CD4-positive, CD25-positive, alpha-beta regulatory T cell (primary cell): ENCODE results near the gene MAP2K3. TPM values are rescaled to one million over a fixed set of nuclear protein-coding genes. Genes with fewer than 3 reads are reported as not detected.
"Not testable (repeated sequence)": the region's sequence is repeated elsewhere in the genome, so short reads cannot be mapped to it uniquely, and the experiment has no call there.

Experiments
- ATAC-seq, 2 donors: fragments of 150-1000 bp; cut with Tn5 transposase; one replicate each; pipeline ENCODE4 v1.10.0; 2021; ENCODE audit warnings: low read depth in 2 of 2, moderate number of reproducible peaks in 2 of 2, moderate library complexity in 1 of 2
- DNase-seq, 3 donors: peaks; one replicate each; pipeline versions ENCODE4 v3.0.0 to v3.0.0-alpha.2; 2012 to 2022; ENCODE audit warnings: mixed read lengths in 1 of 3
- H3K27ac ChIP-seq: one replicate; pipeline ENCODE4 v1.7.0; 2013; ENCODE audit warnings: mild to moderate bottlenecking, low read length; ENCODE audit not compliant: insufficient read depth, poor library complexity, severe bottlenecking
- H3K27me3 ChIP-seq: one replicate; pipeline ENCODE4 v1.7.0; 2013; ENCODE audit warnings: low read length; ENCODE audit not compliant: control insufficient read depth, insufficient read depth
- H3K36me3 ChIP-seq: one replicate; pipeline ENCODE4 v1.7.0; 2013; ENCODE audit warnings: mild to moderate bottlenecking, low read length, moderate library complexity; ENCODE audit not compliant: control insufficient read depth, insufficient read depth
- H3K4me1 ChIP-seq: 2 replicates; pipeline ENCODE4 v1.7.0; 2013; ENCODE audit warnings: mild to moderate bottlenecking, low read length; ENCODE audit not compliant: insufficient read depth, control insufficient read depth, poor library complexity, severe bottlenecking
- H3K4me3 ChIP-seq: one replicate; pipeline ENCODE4 v1.7.0; 2013; ENCODE audit warnings: low read depth, mild to moderate bottlenecking, low read length, moderate library complexity
- H3K9me3 ChIP-seq, 2 experiments: 1 replicate in 1 of 2; 2 replicates in 1 of 2; pipeline ENCODE4 v1.7.0; 2013; ENCODE audit warnings: low read length in 2 of 2, mild to moderate bottlenecking in 1 of 2, moderate library complexity in 1 of 2; ENCODE audit not compliant: control insufficient read depth in 2 of 2
- H3K27ac Mint-ChIP-seq, 3 donors: one replicate each; pipeline ENCODE4 v1.8.0; 2020 to 2022; ENCODE audit warnings: mild to moderate bottlenecking in 3 of 3, mixed read lengths in 3 of 3, moderate library complexity in 2 of 3
- H3K27me3 Mint-ChIP-seq: one replicate; pipeline ENCODE4 v1.8.0; 2022; ENCODE audit warnings: mild to moderate bottlenecking, mixed read lengths
- H3K36me3 Mint-ChIP-seq: one replicate; pipeline ENCODE4 v1.8.0; 2020; ENCODE audit warnings: mixed read lengths
- H3K4me1 Mint-ChIP-seq, 4 donors: one replicate each; pipeline ENCODE4 v1.8.0; 2020 to 2022; ENCODE audit warnings: mixed read lengths in 4 of 4, mild to moderate bottlenecking in 1 of 4
- H3K4me3 Mint-ChIP-seq, 4 donors: one replicate each; pipeline ENCODE4 v1.8.0; 2020 to 2022; ENCODE audit warnings: mild to moderate bottlenecking in 4 of 4, mixed read lengths in 4 of 4, moderate library complexity in 3 of 4
- H3K9me3 Mint-ChIP-seq, 7 donors: one replicate each; pipeline ENCODE4 v1.8.0; 2020 to 2022; ENCODE audit warnings: mixed read lengths in 7 of 7, mild to moderate bottlenecking in 3 of 7, moderate library complexity in 2 of 7
- polyA plus RNA-seq, 4 donors: library from polyadenylated mRNA; unstranded; fragments of 300-500 nt; fragmentation: Illumina TruSeq; gene quantifications; one replicate each; pipeline ENCODE4 v1.2.3, GENCODE V29; 2021
- total RNA-seq: library from RNA; stranded (reverse); gene quantifications from one replicate; pipeline ENCODE4 v1.2.3, GENCODE V29; 2022

The MAP2K3 gene
- total and polyA plus RNA-seq, 5 donors from 2014 or later = 63.4 to 71.9 (median 70.6) TPM

GRCh38 chr17:21327921-21328320 lies 43.4 kb downstream of the MAP2K3 start:
- H3K4me1 Mint-ChIP-seq, H3K36me3 ChIP-seq, H3K4me1 ChIP-seq, H3K4me3 ChIP-seq, H3K27ac ChIP-seq, H3K27me3 ChIP-seq, H3K36me3 Mint-ChIP-seq, H3K4me3 Mint-ChIP-seq, H3K9me3 ChIP-seq, H3K27ac Mint-ChIP-seq, DNase-seq, ATAC-seq: not testable (repeated sequence)
- peaks cover 25% of the 10 kb centered on the region for H3K27me3 Mint-ChIP-seq
- H3K9me3 Mint-ChIP-seq = peaks cover 0 to 15% (median 5%) of the 10 kb centered on the region in 7 donors

- not testable (repeated sequence) for H3K4me1 Mint-ChIP-seq, H3K4me1 ChIP-seq, ATAC-seq, H3K36me3 Mint-ChIP-seq, H3K9me3 ChIP-seq, DNase-seq, H3K27ac Mint-ChIP-seq, H3K4me3 Mint-ChIP-seq, H3K4me3 ChIP-seq, H3K36me3 ChIP-seq, H3K27ac ChIP-seq, H3K27me3 ChIP-seq
- H3K9me3 Mint-ChIP-seq = peaks cover 0 to 15% (median 5%) of the 10 kb centered on the region in 7 donors
- peaks cover 23% of the 10 kb centered on the region for H3K27me3 Mint-ChIP-seq
Measured at GRCh38 chr17:21328778-21329177, 44.3 kb downstream of the MAP2K3 start.

DNA sequence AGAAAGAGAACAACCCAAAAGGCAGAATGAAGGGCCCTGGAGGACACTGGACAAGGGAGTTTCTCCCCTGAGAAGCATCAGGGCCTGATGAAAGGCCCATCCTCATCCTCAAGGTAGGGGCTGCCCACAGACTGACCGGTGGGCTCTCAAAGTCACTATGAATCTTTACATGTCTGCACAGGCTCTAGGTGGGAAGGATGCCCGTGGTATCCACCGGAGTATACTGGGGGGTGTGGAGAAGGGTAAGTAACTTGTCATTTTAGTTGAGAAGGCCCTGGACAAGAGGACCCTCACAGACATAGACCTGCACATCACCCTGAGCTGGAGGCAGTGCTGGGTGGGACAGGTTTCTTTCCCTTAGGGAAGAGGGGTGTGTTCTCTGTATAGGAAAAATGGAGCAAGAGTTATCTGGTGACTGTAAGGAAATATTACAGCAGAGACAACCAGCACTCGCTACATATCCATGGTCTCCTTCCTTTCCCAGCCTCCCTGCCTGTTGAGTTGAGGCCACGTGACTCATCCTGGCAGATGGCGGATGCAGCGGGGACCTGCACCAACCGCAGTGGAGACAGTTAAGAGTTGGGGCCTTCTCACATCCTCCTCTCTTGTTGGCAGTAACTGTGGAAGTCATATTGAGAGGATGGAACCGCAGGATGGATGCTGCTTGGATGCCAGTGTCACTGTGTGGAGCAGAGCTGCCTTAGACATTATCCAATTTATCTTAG lies 46.1 kb downstream of the MAP2K3 start:
- Mint-ChIP-seq H3K27ac (no peak overlapping the region), H3K4me3 (no peak overlapping the region), H3K4me1 (peaks cover 0 to 2% (median under 1%) of the 10 kb centered on the region in 4 donors), H3K36me3 (peaks cover 3% of the 10 kb centered on the region), H3K27me3 (peaks cover 14% of the 10 kb centered on the region), H3K9me3 (peaks cover 0 to 12% (median 1%) of the 10 kb centered on the region in 7 donors)
- Histone ChIP-seq H3K27me3 (no peaks in the 10 kb centered on the region), H3K27ac (no peak overlapping the region), H3K9me3 (no peaks in the 10 kb centered on the region), H3K36me3 (no peaks in the 10 kb centered on the region), H3K4me1 (no peaks in the 10 kb centered on the region), H3K4me3 (no peak overlapping the region)
- DNase-seq = no peak
- no peak for ATAC-seq

GRCh38 chr17:21336541-21337294 lies 52.2 kb downstream of the MAP2K3 start:
- H3K36me3 ChIP-seq, H3K4me1 Mint-ChIP-seq, H3K9me3 ChIP-seq, H3K4me3 Mint-ChIP-seq, DNase-seq, H3K27me3 Mint-ChIP-seq, ATAC-seq, H3K9me3 Mint-ChIP-seq, H3K36me3 Mint-ChIP-seq, H3K4me1 ChIP-seq, H3K27me3 ChIP-seq, H3K27ac Mint-ChIP-seq, H3K27ac ChIP-seq, H3K4me3 ChIP-seq: not testable (repeated sequence)

DNA sequence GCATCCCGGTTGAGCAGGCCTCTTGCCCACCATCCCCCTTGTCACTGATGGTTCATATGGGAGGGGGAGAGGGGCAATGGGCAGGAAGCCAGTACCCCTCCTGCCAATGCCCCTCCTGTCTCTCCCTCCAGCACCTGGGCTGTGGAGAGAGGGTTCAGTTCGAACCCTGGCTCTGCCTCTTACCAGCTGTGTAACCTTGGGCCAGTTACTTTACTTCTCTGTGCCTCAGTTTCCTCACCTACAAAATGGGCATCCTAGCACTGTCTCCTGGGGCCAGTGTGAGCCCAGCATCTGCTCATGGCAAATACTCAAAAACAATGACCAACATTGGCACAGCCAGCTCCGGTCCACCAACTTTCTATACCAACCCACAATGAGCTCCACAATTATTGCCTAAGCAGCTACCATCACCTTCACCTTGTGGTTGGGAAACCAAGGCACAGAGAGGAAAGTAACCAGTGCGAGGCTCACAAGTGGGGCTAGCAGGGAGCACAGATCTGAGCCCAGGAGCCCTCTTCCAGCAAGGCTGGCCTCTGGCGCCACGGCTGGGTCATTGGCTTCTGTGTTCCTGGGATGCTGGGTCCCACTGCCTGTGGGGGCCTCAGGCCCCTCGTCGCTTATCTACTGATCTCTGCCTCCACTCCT lies 53.6 kb downstream of the MAP2K3 start:
- H3K4me3 ChIP-seq, H3K4me3 Mint-ChIP-seq, H3K27ac Mint-ChIP-seq, H3K4me1 Mint-ChIP-seq, H3K27me3 ChIP-seq, H3K4me1 ChIP-seq, H3K27ac ChIP-seq, H3K36me3 Mint-ChIP-seq, H3K9me3 ChIP-seq, DNase-seq, H3K9me3 Mint-ChIP-seq, ATAC-seq, H3K36me3 ChIP-seq, H3K27me3 Mint-ChIP-seq: not testable (repeated sequence)

DNA sequence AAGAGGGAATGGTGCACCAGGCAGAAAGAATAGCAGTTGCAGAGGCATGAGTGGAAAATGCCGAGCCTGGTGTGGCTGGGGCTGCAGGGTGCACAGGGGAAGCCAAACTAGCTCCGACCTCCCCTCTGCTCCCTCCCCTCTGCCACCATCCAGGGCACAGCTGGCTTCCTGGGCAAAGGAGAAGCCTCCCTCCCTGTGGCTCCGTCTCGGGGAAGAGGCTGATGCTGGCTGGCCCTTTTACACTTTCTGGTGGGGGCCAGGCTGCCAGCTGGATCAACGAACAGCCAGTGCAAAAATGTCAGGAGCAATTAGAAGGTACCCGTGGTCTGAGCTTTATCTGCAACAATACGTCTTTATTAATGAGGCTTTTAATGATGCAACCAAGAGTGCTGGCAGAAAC lies 54.5 kb downstream of the MAP2K3 start:
- ATAC-seq (no peak), DNase-seq (no peak)
- H3K9me3 ChIP-seq = no peaks in the 10 kb centered on the region
- Mint-ChIP-seq H3K27me3 (peaks cover 6% of the 10 kb centered on the region), H3K9me3 (peaks cover 0 to 2% (median 0%) of the 10 kb centered on the region in 7 donors), H3K4me3 (no peak overlapping the region), H3K27ac (no peak overlapping the region), H3K36me3 (no peaks in the 10 kb centered on the region), H3K4me1 (no peaks in the 10 kb centered on the region)
- no peak overlapping the region for H3K4me3 ChIP-seq
- H3K27ac ChIP-seq = no peak overlapping the region
- H3K4me1 ChIP-seq = no peaks in the 10 kb centered on the region
- H3K36me3 ChIP-seq = no peaks in the 10 kb centered on the region
- H3K27me3 ChIP-seq = no peaks in the 10 kb centered on the region

DNA sequence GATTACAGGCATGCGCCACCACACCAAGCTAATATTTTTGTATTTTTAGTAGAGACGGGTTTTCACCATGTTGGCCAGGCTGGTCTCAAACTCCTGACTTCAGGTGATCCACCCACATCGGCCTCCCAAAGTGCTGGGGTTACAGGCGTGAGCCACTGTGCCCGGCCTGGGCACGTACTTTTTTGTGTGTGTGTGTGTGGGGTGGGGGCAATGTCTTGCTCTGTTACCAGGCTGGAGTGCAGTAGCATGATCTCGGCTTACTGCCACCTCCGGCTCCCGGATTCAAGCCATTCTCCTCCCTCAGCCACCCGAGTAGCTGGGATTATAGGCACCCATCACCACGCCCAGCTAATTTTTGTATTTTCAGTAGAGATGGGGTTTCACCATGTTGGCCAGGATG lies 55.1 kb downstream of the MAP2K3 start:
- H3K4me1 Mint-ChIP-seq, H3K4me1 ChIP-seq, DNase-seq, H3K27me3 ChIP-seq, H3K27me3 Mint-ChIP-seq, ATAC-seq, H3K4me3 ChIP-seq, H3K9me3 Mint-ChIP-seq, H3K4me3 Mint-ChIP-seq, H3K9me3 ChIP-seq, H3K27ac Mint-ChIP-seq, H3K36me3 Mint-ChIP-seq, H3K36me3 ChIP-seq, H3K27ac ChIP-seq: not testable (repeated sequence)
